ENCODE data around the gene CYP3A5.
"Not testable (repeated sequence)": the region's sequence is repeated elsewhere in the genome, so short reads cannot be mapped to it uniquely, and the experiment has no call there.

The CYP3A5 gene

GRCh38 chr7:99637414-99637813 lies 42.4 kb downstream of the CYP3A5 start:
- H3K9me3 Mint-ChIP-seq, H3K27me3 Mint-ChIP-seq: not testable (repeated sequence)
- H3K4me1 Mint-ChIP-seq (ENCODE audit: low read depth) = peaks cover 89% of the 10 kb centered on the region
- peaks cover 62% of the 10 kb centered on the region for H3K36me3 Mint-ChIP-seq (ENCODE audit: low read depth)
- peak overlapping the region; percentile 58 for H3K4me3 Mint-ChIP-seq
- peak overlapping the region; percentile 96 for H3K27ac Mint-ChIP-seq

GRCh38 chr7:99631295-99632109 lies 48.3 kb downstream of the CYP3A5 start:
- Mint-ChIP-seq H3K4me3 (peak overlapping the region; percentile 56), H3K36me3 (ENCODE audit: low read depth) (peaks cover 74% of the 10 kb centered on the region), H3K4me1 (ENCODE audit: low read depth) (peaks cover 72% of the 10 kb centered on the region), H3K27me3 (no peaks in the 10 kb centered on the region), H3K27ac (peak overlapping the region; percentile 98), H3K9me3 (no peaks in the 10 kb centered on the region)

- H3K36me3 Mint-ChIP-seq (ENCODE audit: low read depth) = peaks cover 82% of the 10 kb centered on the region
- H3K4me1 Mint-ChIP-seq (ENCODE audit: low read depth) = peaks cover 78% of the 10 kb centered on the region
- H3K4me3 Mint-ChIP-seq = no peak overlapping the region
- H3K27ac Mint-ChIP-seq = no peak overlapping the region
- no peaks in the 10 kb centered on the region for H3K27me3 Mint-ChIP-seq
- H3K9me3 Mint-ChIP-seq = no peaks in the 10 kb centered on the region
Observed at GRCh38 chr7:99629643-99630042, 50.2 kb downstream of the CYP3A5 start.

GRCh38 chr7:99628471-99629465 lies 51.0 kb downstream of the CYP3A5 start:
- H3K27me3 Mint-ChIP-seq = no peaks in the 10 kb centered on the region
- H3K36me3 Mint-ChIP-seq (ENCODE audit: low read depth) = peaks cover 87% of the 10 kb centered on the region
- H3K4me1 Mint-ChIP-seq (ENCODE audit: low read depth) = peaks cover 83% of the 10 kb centered on the region
- no peak overlapping the region for H3K4me3 Mint-ChIP-seq
- H3K27ac Mint-ChIP-seq = peak overlapping the region; percentile 76
- no peaks in the 10 kb centered on the region for H3K9me3 Mint-ChIP-seq

GRCh38 chr7:99627513-99627912 lies 52.3 kb downstream of the CYP3A5 start:
- Mint-ChIP-seq H3K4me3 (no peak overlapping the region), H3K27ac (no peak overlapping the region), H3K27me3 (no peaks in the 10 kb centered on the region), H3K9me3 (no peaks in the 10 kb centered on the region), H3K4me1 (ENCODE audit: low read depth) (peaks cover 83% of the 10 kb centered on the region), H3K36me3 (ENCODE audit: low read depth) (peaks cover 91% of the 10 kb centered on the region)

- Mint-ChIP-seq H3K4me3 (peak overlapping the region; percentile 96), H3K27me3 (no peaks in the 10 kb centered on the region), H3K36me3 (ENCODE audit: low read depth) (peaks cover 92% of the 10 kb centered on the region), H3K9me3 (no peaks in the 10 kb centered on the region), H3K4me1 (ENCODE audit: low read depth) (peaks cover 83% of the 10 kb centered on the region), H3K27ac (peak overlapping the region; percentile 100)
Observed at GRCh38 chr7:99626661-99627060, 53.1 kb downstream of the CYP3A5 start.

- Mint-ChIP-seq H3K4me1 (ENCODE audit: low read depth) (peaks cover 83% of the 10 kb centered on the region), H3K27ac (peak overlapping the region; percentile 100)
Observed at GRCh38 chr7:99625961-99626360, 53.8 kb downstream of the CYP3A5 start.

GRCh38 chr7:99625321-99625720 lies 54.5 kb downstream of the CYP3A5 start:
- peak overlapping the region; percentile 96 for H3K4me3 Mint-ChIP-seq
- no peaks in the 10 kb centered on the region for H3K27me3 Mint-ChIP-seq
- peak overlapping the region; percentile 100 for H3K27ac Mint-ChIP-seq
- peaks cover 92% of the 10 kb centered on the region for H3K36me3 Mint-ChIP-seq (ENCODE audit: low read depth)
- no peaks in the 10 kb centered on the region for H3K9me3 Mint-ChIP-seq
- H3K4me1 Mint-ChIP-seq (ENCODE audit: low read depth) = peaks cover 83% of the 10 kb centered on the region

More at GRCh38 chr7:99625961-99626360, 53.8 kb downstream of the CYP3A5 start:
- Mint-ChIP-seq H3K9me3 (no peaks in the 10 kb centered on the region), H3K4me3 (peak overlapping the region; percentile 96), H3K36me3 (ENCODE audit: low read depth) (peaks cover 92% of the 10 kb centered on the region), H3K27me3 (no peaks in the 10 kb centered on the region)

- Mint-ChIP-seq H3K36me3 (ENCODE audit: low read depth) (peaks cover 94% of the 10 kb centered on the region), H3K4me1 (ENCODE audit: low read depth) (peaks cover 83% of the 10 kb centered on the region), H3K4me3 (peak overlapping the region; percentile 96), H3K9me3 (no peaks in the 10 kb centered on the region), H3K27me3 (no peaks in the 10 kb centered on the region), H3K27ac (peak overlapping the region; percentile 100)
Observed at GRCh38 chr7:99624484-99624883, 55.3 kb downstream of the CYP3A5 start.

- H3K4me1 Mint-ChIP-seq (ENCODE audit: low read depth) = peaks cover 89% of the 10 kb centered on the region
Observed at GRCh38 chr7:99623702-99624447, 55.9 kb downstream of the CYP3A5 start.

GRCh38 chr7:99623091-99623693 lies 56.6 kb downstream of the CYP3A5 start:
- Mint-ChIP-seq H3K4me1 (ENCODE audit: low read depth) (peaks cover 89% of the 10 kb centered on the region), H3K4me3 (peak overlapping the region; percentile 96), H3K36me3 (ENCODE audit: low read depth) (peaks cover 96% of the 10 kb centered on the region), H3K9me3 (no peaks in the 10 kb centered on the region), H3K27ac (peak overlapping the region; percentile 100), H3K27me3 (no peaks in the 10 kb centered on the region)

More at GRCh38 chr7:99623702-99624447, 55.9 kb downstream of the CYP3A5 start:
- Mint-ChIP-seq H3K9me3 (no peaks in the 10 kb centered on the region), H3K27ac (peak overlapping the region; percentile 100), H3K36me3 (ENCODE audit: low read depth) (peaks cover 96% of the 10 kb centered on the region), H3K4me3 (peak overlapping the region; percentile 96), H3K27me3 (no peaks in the 10 kb centered on the region)

- peak overlapping the region; percentile 100 for H3K27ac Mint-ChIP-seq
- peaks cover 96% of the 10 kb centered on the region for H3K36me3 Mint-ChIP-seq (ENCODE audit: low read depth)
- H3K9me3 Mint-ChIP-seq = no peaks in the 10 kb centered on the region
- peaks cover 94% of the 10 kb centered on the region for H3K4me1 Mint-ChIP-seq (ENCODE audit: low read depth)
- H3K27me3 Mint-ChIP-seq = no peaks in the 10 kb centered on the region
- H3K4me3 Mint-ChIP-seq = peak overlapping the region; percentile 96
Observed at GRCh38 chr7:99622596-99622995, 57.2 kb downstream of the CYP3A5 start.

- Mint-ChIP-seq H3K27me3 (no peaks in the 10 kb centered on the region), H3K27ac (peak overlapping the region; percentile 75), H3K36me3 (ENCODE audit: low read depth) (peaks cover 87% of the 10 kb centered on the region), H3K4me1 (ENCODE audit: low read depth) (peaks cover 93% of the 10 kb centered on the region), H3K9me3 (no peaks in the 10 kb centered on the region), H3K4me3 (no peak overlapping the region)
Observed at GRCh38 chr7:99621271-99621670, 58.5 kb downstream of the CYP3A5 start.

GRCh38 chr7:99619571-99620130 lies 60.1 kb downstream of the CYP3A5 start:
- Mint-ChIP-seq H3K27me3 (no peaks in the 10 kb centered on the region), H3K27ac (peak overlapping the region; percentile 90), H3K36me3 (ENCODE audit: low read depth) (peaks cover 71% of the 10 kb centered on the region), H3K9me3 (no peaks in the 10 kb centered on the region), H3K4me3 (peak overlapping the region; percentile 92), H3K4me1 (ENCODE audit: low read depth) (peaks cover 90% of the 10 kb centered on the region)
